GM10266 (cell line): ENCODE measurements around the gene PGBD5.

Experiments
- DNase-seq: peaks from one replicate; pipeline ENCODE4 v3.0.0; 2012; ENCODE audit errors: extremely low spot score
- TF ChIP-seq, protein P1 (sequence below): IDR thresholded peaks from 2 replicates; pipeline ENCODE4 v1.5.1; 2012; ENCODE audit warnings: mild to moderate bottlenecking, low read depth; ENCODE audit not compliant: control insufficient read depth, insufficient read depth; ENCODE audit errors: missing control alignments

Gene PGBD5

DNA sequence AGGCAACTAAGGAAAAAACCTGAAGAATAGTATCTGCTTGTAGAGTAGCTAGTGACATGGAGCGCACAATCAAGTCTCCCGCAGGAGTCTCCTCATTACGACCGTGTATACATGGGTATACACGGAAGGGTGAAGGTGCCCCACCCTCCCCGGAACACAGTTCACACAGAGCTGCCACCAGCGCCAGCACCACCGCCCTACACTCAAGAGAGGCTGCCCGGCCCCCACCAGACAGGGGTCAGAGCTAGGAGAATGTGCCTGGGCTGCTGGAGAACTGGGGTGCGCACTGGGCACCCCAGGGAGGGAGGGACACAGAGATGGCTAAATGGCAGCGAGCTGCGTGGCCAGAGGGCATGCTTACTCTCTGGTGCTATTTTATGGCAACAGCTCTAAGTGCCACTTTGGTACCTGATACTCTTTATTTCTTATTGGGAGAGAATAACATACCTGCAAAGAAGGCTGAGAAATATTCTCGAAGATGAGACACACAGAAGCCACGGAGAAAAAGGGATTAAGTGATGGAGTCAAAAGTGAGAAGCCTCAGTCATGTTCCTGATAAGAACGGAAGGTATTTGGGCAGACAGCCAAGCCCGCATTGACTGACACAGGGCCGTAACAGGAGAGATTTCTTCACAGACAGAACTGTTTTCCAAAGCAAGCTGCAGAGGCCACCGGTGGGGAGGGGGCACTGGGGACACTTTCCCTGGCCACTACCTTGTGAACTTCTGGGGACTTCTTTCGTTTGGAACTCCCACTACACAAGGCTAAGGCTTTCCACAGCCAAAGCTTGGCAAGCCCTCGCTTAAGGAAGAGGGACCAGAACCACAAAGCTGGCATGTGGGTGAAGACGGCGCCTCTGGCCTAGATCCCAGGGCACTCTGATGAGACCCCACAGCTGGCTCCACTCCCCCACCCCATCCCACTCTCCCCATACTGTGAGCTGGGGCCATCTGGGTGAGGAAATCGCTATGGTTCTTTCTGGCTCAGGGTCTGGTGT is 108.0 kb downstream of the PGBD5 start:
- no peak for DNase-seq
- TF ChIP-seq, protein P1, sequence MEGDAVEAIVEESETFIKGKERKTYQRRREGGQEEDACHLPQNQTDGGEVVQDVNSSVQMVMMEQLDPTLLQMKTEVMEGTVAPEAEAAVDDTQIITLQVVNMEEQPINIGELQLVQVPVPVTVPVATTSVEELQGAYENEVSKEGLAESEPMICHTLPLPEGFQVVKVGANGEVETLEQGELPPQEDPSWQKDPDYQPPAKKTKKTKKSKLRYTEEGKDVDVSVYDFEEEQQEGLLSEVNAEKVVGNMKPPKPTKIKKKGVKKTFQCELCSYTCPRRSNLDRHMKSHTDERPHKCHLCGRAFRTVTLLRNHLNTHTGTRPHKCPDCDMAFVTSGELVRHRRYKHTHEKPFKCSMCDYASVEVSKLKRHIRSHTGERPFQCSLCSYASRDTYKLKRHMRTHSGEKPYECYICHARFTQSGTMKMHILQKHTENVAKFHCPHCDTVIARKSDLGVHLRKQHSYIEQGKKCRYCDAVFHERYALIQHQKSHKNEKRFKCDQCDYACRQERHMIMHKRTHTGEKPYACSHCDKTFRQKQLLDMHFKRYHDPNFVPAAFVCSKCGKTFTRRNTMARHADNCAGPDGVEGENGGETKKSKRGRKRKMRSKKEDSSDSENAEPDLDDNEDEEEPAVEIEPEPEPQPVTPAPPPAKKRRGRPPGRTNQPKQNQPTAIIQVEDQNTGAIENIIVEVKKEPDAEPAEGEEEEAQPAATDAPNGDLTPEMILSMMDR: no peak

GRCh38 chr1:230316864-230317745 is 109.0 kb downstream of the PGBD5 start:
- TF ChIP-seq, protein P1: no peak
- no peak for DNase-seq

- TF ChIP-seq, protein P1: no peak
Observed at GRCh38 chr1:230315099-230315498, 111.0 kb downstream of the PGBD5 start.

GRCh38 chr1:230314142-230314470 is 112.0 kb downstream of the PGBD5 start:
- TF ChIP-seq, protein P1: no peak
- no peak for DNase-seq

More at GRCh38 chr1:230315099-230315498, 111.0 kb downstream of the PGBD5 start:
- no peak for DNase-seq

- DNase-seq: no peak
- TF ChIP-seq, protein P1: no peak
Observed at GRCh38 chr1:230313453-230314141, 112.5 kb downstream of the PGBD5 start.

- TF ChIP-seq, protein P1: no peak
- no peak for DNase-seq
Observed at GRCh38 chr1:230312676-230313075, 113.5 kb downstream of the PGBD5 start.
